ENCODE results near the gene CPN1.

Gene CPN1

DNA sequence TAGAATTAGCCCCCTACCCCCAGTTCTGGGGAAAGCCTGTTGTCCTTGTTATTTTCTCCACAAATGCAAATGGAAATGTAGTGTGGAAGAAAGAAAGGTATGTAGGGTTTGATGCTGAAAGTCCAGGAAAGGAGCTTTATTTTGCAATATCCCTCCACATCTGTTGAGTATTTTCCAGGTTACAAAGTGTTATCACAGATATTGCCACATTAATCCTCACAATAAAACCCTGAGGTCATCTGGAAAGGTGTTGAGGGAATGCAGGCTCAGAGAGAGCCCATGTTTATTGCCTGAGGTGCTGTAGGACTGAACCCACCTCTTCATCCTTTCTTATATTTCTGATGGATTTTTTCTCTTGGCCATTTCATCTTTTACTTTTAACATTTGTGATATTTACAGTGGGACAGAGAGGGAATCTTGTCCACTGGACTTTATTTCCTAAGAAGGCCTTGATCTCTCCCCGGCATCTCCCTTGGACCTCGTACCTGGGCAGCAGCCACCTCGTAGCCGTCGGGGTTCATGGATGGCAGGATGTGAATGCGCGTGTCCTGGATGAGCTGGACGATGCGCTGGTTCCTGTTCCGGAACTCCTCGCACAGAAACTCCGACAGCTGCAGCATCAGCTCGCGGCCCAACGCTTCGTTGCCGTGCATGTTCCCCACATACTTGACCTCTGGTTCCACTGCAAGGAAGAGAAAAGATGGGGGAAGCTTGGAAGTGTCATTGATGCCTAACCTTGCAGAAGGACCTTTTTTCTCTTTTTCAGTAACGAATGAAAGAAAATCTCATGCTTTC, 6.0 kb downstream of the CPN1 start:
- no peak for DNase-seq

DNA sequence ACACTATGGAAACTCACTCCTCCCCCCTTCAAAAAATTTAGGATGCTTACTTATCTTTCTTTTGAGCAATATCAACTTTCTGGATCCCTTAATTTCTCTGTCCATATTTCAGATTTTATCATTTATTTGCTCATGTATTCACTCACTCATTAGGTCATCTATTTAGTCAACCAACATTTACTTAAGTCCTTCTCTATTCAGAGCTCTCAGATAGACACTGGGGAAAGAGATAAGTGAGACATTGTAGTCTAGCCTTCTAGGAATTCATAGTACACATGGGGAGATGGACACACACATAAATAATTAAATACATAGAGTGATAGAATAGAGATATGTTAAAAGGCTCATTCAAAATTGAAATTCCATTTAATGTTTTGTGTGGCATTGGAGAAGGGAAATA, 9.2 kb downstream of the CPN1 start:
- DNase-seq: no peak

DNA sequence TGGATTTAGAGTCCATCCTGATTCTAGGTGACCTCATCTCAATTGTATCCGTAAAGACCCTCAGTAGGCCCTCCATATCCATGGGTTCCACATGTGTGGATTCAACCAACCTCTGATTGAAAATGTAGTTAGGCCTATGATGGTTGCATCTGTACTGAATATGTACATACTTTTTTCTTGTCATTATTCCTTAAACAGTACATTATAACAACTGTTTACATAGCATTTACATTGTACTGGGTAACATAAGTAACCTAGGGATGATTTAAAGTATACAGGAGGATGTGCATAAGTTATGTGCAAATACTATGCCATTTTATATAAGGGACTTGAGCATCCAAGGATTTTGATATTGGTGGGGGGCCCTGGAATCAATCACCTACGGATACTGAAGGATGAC, 10.1 kb downstream of the CPN1 start:
- DNase-seq: no peak

DNA sequence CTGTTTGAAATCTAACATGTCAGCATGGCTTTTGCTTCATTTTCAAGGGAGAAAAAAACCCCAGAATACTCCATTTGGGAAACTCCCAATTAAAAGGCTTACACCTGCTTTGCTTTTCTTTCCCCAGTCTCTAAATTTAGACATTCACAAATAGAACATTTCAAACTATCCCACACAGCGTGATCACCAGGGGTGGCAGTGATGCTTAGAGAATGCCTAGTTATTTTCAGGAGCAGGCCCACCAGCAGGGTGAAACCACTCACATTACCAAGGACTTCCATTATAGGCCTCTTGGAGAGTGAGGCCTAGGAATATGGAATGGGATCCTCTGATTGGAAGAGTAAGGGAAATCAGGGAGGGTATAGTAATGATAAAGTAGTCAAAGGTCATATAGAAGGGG, 14.2 kb downstream of the CPN1 start:
- no peak for DNase-seq

GRCh38 chr10:100065084-100065660, 16.5 kb downstream of the CPN1 start:
- DNase-seq: no peak

DNA sequence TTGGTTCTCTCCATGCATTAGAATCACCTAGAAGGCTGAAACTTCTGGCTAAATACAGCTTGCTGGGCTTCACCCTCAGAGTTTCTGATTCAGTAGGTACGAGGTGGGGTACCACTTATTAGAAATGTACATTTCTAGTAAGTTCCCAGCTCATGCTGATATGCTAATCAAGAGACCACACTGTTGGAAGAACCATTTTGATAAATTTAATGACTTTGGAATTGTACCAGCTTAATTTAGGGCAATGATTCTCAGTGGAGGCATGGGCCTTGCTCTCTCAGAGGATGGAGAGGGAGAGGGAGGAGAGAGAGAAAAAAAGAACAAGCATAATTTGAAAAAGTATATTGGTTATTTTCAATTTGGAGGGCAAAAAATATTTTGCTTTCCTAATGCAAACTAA, 20.3 kb downstream of the CPN1 start:
- no peak for DNase-seq

DNA sequence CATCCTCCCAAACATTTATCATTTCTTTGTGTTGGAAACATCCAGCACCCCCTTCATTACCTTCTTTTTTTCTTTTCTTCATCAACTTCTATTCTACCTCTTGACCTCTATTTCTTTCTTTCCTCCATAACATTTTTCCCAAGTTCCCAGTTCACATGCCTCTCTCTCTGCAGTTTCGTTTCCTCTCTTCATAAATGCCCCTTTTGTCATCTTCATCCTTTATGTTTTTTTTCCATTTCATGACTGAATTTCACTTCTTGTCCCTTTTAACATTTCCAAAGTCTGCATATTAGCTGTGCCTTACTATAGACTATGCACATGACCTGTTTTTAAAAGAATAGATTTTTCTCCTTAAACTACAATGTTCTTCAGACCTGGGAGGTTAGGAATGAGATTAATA, 23.7 kb downstream of the CPN1 start:
- no peak for DNase-seq

- no peak for DNase-seq
Measured at GRCh38 chr10:100053686-100054460, 27.8 kb downstream of the CPN1 start.

- DNase-seq: peak; percentile 86
Measured at GRCh38 chr10:100046021-100046486, 35.6 kb downstream of the CPN1 start.

DNA sequence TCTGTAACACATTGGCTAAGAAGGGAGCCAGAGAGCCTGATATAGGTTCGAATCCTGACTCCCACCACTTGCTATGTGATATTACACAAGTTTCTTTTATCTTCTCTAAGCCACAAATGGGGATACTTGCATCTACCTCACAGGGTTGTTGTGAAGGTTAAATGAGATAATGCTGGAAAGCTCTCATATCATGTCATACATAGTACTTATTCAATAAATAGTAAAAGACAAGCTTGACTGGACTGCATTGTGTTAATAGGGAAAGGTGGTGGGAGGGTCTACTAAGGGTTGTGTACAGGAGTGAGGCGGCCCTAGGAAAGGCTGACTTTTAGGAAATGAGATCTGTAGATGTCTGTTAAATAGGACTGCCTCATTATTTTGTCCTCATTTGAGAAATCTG, 36.1 kb downstream of the CPN1 start:
- DNase-seq: no peak

GRCh38 chr10:100043796-100044195, 37.9 kb downstream of the CPN1 start:
- no peak for DNase-seq

DNA sequence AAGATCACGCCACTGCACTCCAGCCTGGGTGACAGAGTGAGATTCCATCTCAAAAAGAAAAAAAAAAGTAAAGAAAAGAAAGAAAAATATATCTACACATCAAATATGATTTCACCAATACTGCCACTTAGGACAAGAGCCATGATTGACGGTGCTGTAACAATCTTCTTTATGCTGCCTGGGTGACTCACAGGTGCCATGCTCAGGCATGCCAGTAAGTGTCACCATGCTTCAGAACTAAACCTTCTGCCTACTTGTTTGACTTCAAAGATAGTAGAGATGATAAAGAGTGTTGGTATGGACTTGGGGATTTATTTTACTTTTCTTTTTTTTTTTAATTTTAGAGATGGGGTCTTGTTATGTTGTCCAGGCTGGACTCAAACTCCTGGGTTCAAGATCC, 38.3 kb downstream of the CPN1 start:
- DNase-seq: no peak

DNA sequence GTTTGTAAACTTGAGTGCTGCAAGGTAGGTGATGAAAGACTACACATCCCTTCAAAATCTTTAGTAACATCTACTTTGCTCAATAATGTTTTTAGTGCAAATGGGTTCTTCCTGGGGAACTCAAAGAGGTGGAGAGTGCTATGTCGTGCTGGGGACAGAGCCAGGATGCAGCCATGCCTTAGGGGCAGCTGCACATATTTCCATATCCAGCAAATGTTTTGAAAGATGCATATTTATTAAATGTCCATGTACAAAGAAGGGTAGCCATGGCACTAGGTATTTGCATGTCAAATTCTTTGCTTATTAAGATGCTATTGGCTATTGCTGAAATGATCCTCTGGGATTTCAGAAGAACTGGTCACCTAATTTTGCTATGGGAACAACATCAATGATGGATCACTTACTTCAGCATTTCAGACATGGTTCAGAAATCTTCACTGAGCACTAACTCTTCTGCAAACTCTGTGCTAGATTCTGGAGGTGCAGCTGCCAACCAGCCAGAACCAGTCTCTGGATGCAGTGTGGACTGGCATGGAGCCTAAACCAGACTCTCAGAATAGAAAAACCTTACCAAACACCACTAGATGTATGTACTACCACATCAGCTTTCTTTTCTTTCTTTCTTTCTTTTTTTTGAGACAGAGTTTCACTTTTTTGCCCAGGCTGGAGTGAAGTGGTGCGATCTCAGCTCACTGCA, 40.2 kb downstream of the CPN1 start:
- DNase-seq: no peak

GRCh38 chr10:100038561-100039071, 43.1 kb downstream of the CPN1 start:
- no peak for DNase-seq

GRCh38 chr10:100037758-100038315, 43.8 kb downstream of the CPN1 start:
- DNase-seq: no peak

- DNase-seq: no peak
Measured at GRCh38 chr10:100036850-100037249, 44.8 kb downstream of the CPN1 start.

GRCh38 chr10:100033766-100034418, 47.8 kb downstream of the CPN1 start:
- DNase-seq: no peak

DNA sequence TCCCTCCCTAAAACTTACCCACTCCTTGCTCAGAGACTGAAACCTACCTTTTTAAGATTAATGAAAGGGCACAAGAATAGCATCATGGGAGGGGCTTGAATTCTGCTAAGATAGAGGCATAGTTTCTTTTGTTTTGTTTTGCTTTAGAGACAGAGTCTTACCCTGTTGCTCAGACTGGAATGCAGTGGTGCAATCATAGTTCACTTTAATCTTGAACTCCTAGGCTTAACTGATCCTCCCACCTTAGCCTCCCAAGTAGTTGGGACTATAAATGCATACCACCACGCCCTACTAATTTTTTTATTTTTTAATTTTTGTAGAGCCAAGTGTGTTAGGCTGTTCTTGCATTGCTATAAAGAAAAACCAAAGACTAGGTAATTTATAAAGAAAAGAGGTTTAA, 54.3 kb downstream of the CPN1 start:
- no peak for DNase-seq

DNA sequence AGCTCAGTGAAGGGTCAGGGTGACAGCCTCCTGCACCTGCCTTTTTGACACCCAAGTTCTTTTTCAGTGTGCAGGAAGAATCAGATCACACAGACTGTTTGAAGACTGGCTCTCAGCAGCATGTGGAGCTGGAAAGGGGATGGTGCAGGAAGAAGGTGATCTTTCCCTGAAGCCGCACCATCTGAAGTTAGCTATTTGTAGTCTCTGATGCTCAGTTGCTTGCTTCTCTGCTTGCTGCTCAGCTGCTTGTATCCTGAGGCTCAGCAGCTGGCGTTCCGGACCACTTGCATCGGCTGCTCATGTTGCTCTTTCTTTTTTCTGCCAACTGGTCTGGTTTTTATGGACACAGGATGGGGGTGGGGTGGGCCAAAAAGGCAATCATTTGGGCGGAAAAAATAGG, 56.1 kb downstream of the CPN1 start:
- DNase-seq: no peak

DNA sequence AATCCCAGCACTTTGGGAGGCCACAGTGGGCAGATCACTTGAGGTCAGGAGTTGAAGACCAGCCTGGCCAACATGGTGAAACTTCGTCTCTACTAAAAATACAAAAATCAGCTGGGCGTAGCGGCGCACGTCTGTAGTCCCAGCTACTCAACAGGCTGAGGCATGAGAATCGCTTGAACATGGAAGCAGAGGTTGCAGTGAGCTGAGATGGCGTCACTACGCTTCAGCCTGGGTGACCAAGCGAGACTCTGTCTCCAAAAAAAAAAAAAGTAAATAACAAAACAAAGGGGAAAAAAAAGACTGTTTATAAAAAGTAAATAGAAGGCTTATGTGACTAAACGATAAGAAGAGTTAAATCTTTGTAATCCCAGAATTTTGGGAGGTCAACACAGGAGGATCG, 56.9 kb downstream of the CPN1 start:
- DNase-seq: no peak

- DNase-seq: no peak
Measured at GRCh38 chr10:100022403-100022802, 59.3 kb downstream of the CPN1 start.

- no peak for DNase-seq
Measured at GRCh38 chr10:100021322-100021721, 60.3 kb downstream of the CPN1 start.

Data from kidney glomerular epithelial cell (primary cell).